ENCODE data around the gene TPPP. TPM values are rescaled to one million over a fixed set of nuclear protein-coding genes. Genes with fewer than 3 reads are reported as not detected.
"Not testable (repeated sequence)": the region's sequence is repeated elsewhere in the genome, so short reads cannot be mapped to it uniquely, and the experiment has no call there.

The TPPP gene
- total and polyA plus RNA-seq, 2 donors (not counting 3 experiments of a cell fraction or from before 2014, with no cell fraction given) = 0.04 to 0.09 TPM

GRCh38 chr5:683551-684481 is 9.3 kb downstream of the TPPP start:
- Histone ChIP-seq H3K27ac (ENCODE audit: insufficient read depth, low read depth, low read length) (no peak overlapping the region), H3K79me2 (ENCODE audit: control insufficient read depth, insufficient read depth, low read length) (no peaks in the 10 kb centered on the region), H3K36me3 (ENCODE audit: control insufficient read depth in 2 of 2, extremely low read depth in 1 of 2, insufficient read depth in 2 of 2, low read length in 2 of 2) (no peaks in the 10 kb centered on the region), H3K9me1 (replicated peaks; ENCODE audit: control insufficient read depth, extremely low read depth, insufficient read depth, low read length) (no peaks in the 10 kb centered on the region), H3K27me3 (ENCODE audit: control insufficient read depth in 2 of 2, insufficient read depth in 2 of 2, low read length in 2 of 2) (no peaks in the 10 kb centered on the region), H3K4me3 (replicated peaks in 1 of 3; ENCODE audit: insufficient read depth in 1 of 3, low read depth in 1 of 3, low read length in 3 of 3) (no peak overlapping the region), H3K9ac (replicated peaks; ENCODE audit: extremely low read depth, insufficient read depth, low read length) (no peak overlapping the region), H3K9me3 (replicated peaks; ENCODE audit: control insufficient read depth, insufficient read depth, low read length) (no peaks in the 10 kb centered on the region), H4K20me1 (replicated peaks; ENCODE audit: control insufficient read depth, extremely low read depth, insufficient read depth, low read length) (no peaks in the 10 kb centered on the region), H2AFZ (ENCODE audit: low read depth, low read length) (no peak overlapping the region), H3K4me1 (ENCODE audit: control insufficient read depth, extremely low read depth, insufficient read depth, low read length) (no peaks in the 10 kb centered on the region), H3K4me2 (ENCODE audit: insufficient read depth, low read length) (no peak overlapping the region)
- POLR2A ChIA-PET = no interaction called here
- CTCF ChIA-PET = no interaction called here
- TF ChIP-seq, protein P1, sequence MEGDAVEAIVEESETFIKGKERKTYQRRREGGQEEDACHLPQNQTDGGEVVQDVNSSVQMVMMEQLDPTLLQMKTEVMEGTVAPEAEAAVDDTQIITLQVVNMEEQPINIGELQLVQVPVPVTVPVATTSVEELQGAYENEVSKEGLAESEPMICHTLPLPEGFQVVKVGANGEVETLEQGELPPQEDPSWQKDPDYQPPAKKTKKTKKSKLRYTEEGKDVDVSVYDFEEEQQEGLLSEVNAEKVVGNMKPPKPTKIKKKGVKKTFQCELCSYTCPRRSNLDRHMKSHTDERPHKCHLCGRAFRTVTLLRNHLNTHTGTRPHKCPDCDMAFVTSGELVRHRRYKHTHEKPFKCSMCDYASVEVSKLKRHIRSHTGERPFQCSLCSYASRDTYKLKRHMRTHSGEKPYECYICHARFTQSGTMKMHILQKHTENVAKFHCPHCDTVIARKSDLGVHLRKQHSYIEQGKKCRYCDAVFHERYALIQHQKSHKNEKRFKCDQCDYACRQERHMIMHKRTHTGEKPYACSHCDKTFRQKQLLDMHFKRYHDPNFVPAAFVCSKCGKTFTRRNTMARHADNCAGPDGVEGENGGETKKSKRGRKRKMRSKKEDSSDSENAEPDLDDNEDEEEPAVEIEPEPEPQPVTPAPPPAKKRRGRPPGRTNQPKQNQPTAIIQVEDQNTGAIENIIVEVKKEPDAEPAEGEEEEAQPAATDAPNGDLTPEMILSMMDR (IDR thresholded peaks at IDR 0.05; ENCODE audit: extremely low read depth in 1 of 2, insufficient read depth in 1 of 2, low read depth in 1 of 2, low read length in 2 of 2) = no peak
- no peak for TF ChIP-seq MYC (IDR thresholded peaks at IDR 0.05; ENCODE audit: low read depth, low read length)
- no peak for TF ChIP-seq FOS (IDR thresholded peaks at IDR 0.05; ENCODE audit: borderline replicate concordance, insufficient read depth, low read length)
- TF ChIP-seq MAX (IDR thresholded peaks at IDR 0.05; ENCODE audit: insufficient read depth, insufficient read length) = no peak
- no peak for TF ChIP-seq JUN (IDR thresholded peaks at IDR 0.05; ENCODE audit: borderline replicate concordance, insufficient read depth, insufficient read length, low read depth)
- no peak for TF ChIP-seq POLR2AphosphoS5 (IDR thresholded peaks at IDR 0.05; ENCODE audit: insufficient read depth, low read depth, low read length)
- no peak for TF ChIP-seq GATA2 (IDR thresholded peaks at IDR 0.05; ENCODE audit: insufficient read depth, insufficient read length, low read depth, low read length)
- no peak for TF ChIP-seq POLR2A (IDR thresholded peaks at IDR 0.05; ENCODE audit: low read depth, low read length)
- no peak for TF ChIP-seq EZH2 (IDR thresholded peaks at IDR 0.05; ENCODE audit: borderline replicate concordance, low read depth, low read length, severe bottlenecking)
- intact Hi-C loops (cut with micrococcal nuclease) (no loop called here), dilution Hi-C loops (cut with MboI; ENCODE audit: extremely low pct_ligation_motif_present, low sequenced_read_pairs) (no loop called here)
- FAIRE-seq (no peak), DNase-seq (ENCODE audit: low read depth, low spot score) (no peak)
- no TSS peak for BruUV-seq (replicated peaks)

- DNase-seq (ENCODE audit: low read depth, low spot score); intact Hi-C loops (cut with micrococcal nuclease); dilution Hi-C loops (cut with MboI; ENCODE audit: extremely low pct_ligation_motif_present, low sequenced_read_pairs): not testable (repeated sequence)
Observed at GRCh38 chr5:682651-683358, 10.3 kb downstream of the TPPP start.

More at GRCh38 chr5:682651-683358, 10.3 kb downstream of the TPPP start:
- H2AFZ ChIP-seq (ENCODE audit: low read depth, low read length); H3K4me3 ChIP-seq (replicated peaks in 1 of 3; ENCODE audit: insufficient read depth in 1 of 3, low read depth in 1 of 3, low read length in 3 of 3); H3K4me1 ChIP-seq (ENCODE audit: control insufficient read depth, extremely low read depth, insufficient read depth, low read length); H4K20me1 ChIP-seq (replicated peaks; ENCODE audit: control insufficient read depth, extremely low read depth, insufficient read depth, low read length); H3K9ac ChIP-seq (replicated peaks; ENCODE audit: extremely low read depth, insufficient read depth, low read length); H3K27me3 ChIP-seq (ENCODE audit: control insufficient read depth in 2 of 2, insufficient read depth in 2 of 2, low read length in 2 of 2); H3K79me2 ChIP-seq (ENCODE audit: control insufficient read depth, insufficient read depth, low read length); H3K36me3 ChIP-seq (ENCODE audit: control insufficient read depth in 2 of 2, extremely low read depth in 1 of 2, insufficient read depth in 2 of 2, low read length in 2 of 2); POLR2A ChIA-PET; CTCF ChIA-PET; H3K4me2 ChIP-seq (ENCODE audit: insufficient read depth, low read length); H3K9me3 ChIP-seq (replicated peaks; ENCODE audit: control insufficient read depth, insufficient read depth, low read length); H3K27ac ChIP-seq (ENCODE audit: insufficient read depth, low read depth, low read length); H3K9me1 ChIP-seq (replicated peaks; ENCODE audit: control insufficient read depth, extremely low read depth, insufficient read depth, low read length); FAIRE-seq; BruUV-seq (replicated peaks): not testable (repeated sequence)
